T-cell (primary cell): Measurements from ENCODE around the gene PRIM1. TPM values are rescaled to one million over a fixed set of nuclear protein-coding genes. Genes with fewer than 3 reads are reported as not detected.

Experiments
- ATAC-seq, 4 experiments: fragments of 200-7000 bp in 3 of 4; fragments of 150-1000 bp in 1 of 4; cut with Tn5 transposase; replicated peaks in 1 of 4; 1 replicate in 3 of 4; 2 replicates in 1 of 4; pipeline ENCODE4 v1.10.0; 2021; ENCODE audit warnings: moderate library complexity in 3 of 4, mild to moderate bottlenecking in 2 of 4, moderate number of reproducible peaks in 1 of 4
- CTCF ChIA-PET, 2 donors: fragments of 300-600 bp; sonication (Branson Sonifier 250); formaldehyde crosslinking; loops; one replicate each; lab custom pipeline; 2022; ENCODE audit warnings: antibody characterized with exemption in 2 of 2; lab: Charles Lee
- POLR2A ChIA-PET, 2 donors: fragments of 300-600 bp; sonication (Branson Sonifier 250); formaldehyde crosslinking; loops; one replicate each; lab custom pipeline; 2022; ENCODE audit warnings: antibody characterized with exemption in 2 of 2; lab: Charles Lee
- DNase-seq, 35 experiments: peaks; one replicate each; pipeline versions ENCODE4 v3.0.0 to v3.0.0-alpha.2; 2013 to 2023
- H3K27ac ChIP-seq: one replicate; pipeline ENCODE4 v1.5.1; 2013; ENCODE audit warnings: low read length
- H3K27me3 ChIP-seq, 2 experiments: replicated peaks in 1 of 2; 1 replicate in 1 of 2; 2 replicates in 1 of 2; pipeline versions ENCODE4 v1.6.1 to v1.7.0; 2013; ENCODE audit warnings: low read length in 1 of 2, mixed read lengths in 1 of 2; ENCODE audit not compliant: control insufficient read depth in 2 of 2, insufficient read depth in 2 of 2; ENCODE audit errors: extremely low read depth in 1 of 2
- H3K36me3 ChIP-seq, 2 donors: 1 replicate in 1 of 2; 2 replicates in 1 of 2; pipeline versions ENCODE4 v1.6.1 to v1.7.0; 2013; ENCODE audit warnings: low read length in 1 of 2; ENCODE audit not compliant: control insufficient read depth in 2 of 2, insufficient read depth in 1 of 2; ENCODE audit errors: extremely low read depth in 1 of 2
- H3K4me1 ChIP-seq, 2 experiments: 1 replicate in 1 of 2; 2 replicates in 1 of 2; pipeline versions ENCODE4 v1.6.1 to v1.7.0; 2013; ENCODE audit warnings: low read length in 2 of 2, mixed read lengths in 1 of 2; ENCODE audit not compliant: insufficient read depth in 2 of 2, control insufficient read depth in 1 of 2; ENCODE audit errors: extremely low read depth in 1 of 2
- H3K4me3 ChIP-seq, 2 donors: 1 replicate in 1 of 2; 2 replicates in 1 of 2; pipeline versions ENCODE4 v1.5.1 to v1.7.0; 2013; ENCODE audit warnings: mild to moderate bottlenecking in 2 of 2, low read length in 1 of 2, moderate library complexity in 1 of 2; ENCODE audit not compliant: control insufficient read depth in 1 of 2; ENCODE audit errors: extremely low read depth in 1 of 2
- H3K9me3 ChIP-seq: 2 replicates; pipeline ENCODE4 v1.7.0; 2013
- H3K27ac Mint-ChIP-seq, 2 donors: one replicate each; pipeline ENCODE4 v1.8.0; 2020 to 2021; ENCODE audit warnings: mild to moderate bottlenecking in 2 of 2, mixed read lengths in 2 of 2
- H3K27me3 Mint-ChIP-seq, 2 donors: one replicate each; pipeline ENCODE4 v1.8.0; 2021 to 2022; ENCODE audit warnings: mixed read lengths in 2 of 2
- H3K36me3 Mint-ChIP-seq: one replicate; pipeline ENCODE4 v1.8.0; 2021; ENCODE audit warnings: mixed read lengths
- H3K4me1 Mint-ChIP-seq, 3 donors: one replicate each; pipeline ENCODE4 v1.8.0; 2020 to 2022; ENCODE audit warnings: mixed read lengths in 3 of 3, mild to moderate bottlenecking in 1 of 3
- H3K4me3 Mint-ChIP-seq, 3 donors: one replicate each; pipeline ENCODE4 v1.8.0; 2020 to 2022; ENCODE audit warnings: mild to moderate bottlenecking in 3 of 3, mixed read lengths in 3 of 3, moderate library complexity in 3 of 3
- H3K9me3 Mint-ChIP-seq, 3 donors: one replicate each; pipeline ENCODE4 v1.8.0; 2020 to 2022; ENCODE audit warnings: mixed read lengths in 3 of 3
- WGBS: methylation state at CpG from one replicate; pipeline ENCODE4 v1.1.5; 2013; ENCODE audit warnings: missing lambda C conversion rate; ENCODE audit not compliant: insufficient coverage; 5-methylcytosine and 5-hydroxymethylcytosine counted together
- total RNA-seq, 35 experiments: library from RNA in 6 of 35; stranded (reverse) in 6 of 35; fragments of 120-200 nt in 1 of 35; gene quantifications; one replicate each; pipeline versions ENCODE4 v1.2.1 to v1.2.4 and lab custom pipeline; 2013 to 2026

PRIM1 gene
- total RNA-seq, 5 donors from 2014 or later (not counting 1 experiment from before 2014, with no cell fraction given), result 17.3 to 25.2 (median 22.2) TPM

DNA sequence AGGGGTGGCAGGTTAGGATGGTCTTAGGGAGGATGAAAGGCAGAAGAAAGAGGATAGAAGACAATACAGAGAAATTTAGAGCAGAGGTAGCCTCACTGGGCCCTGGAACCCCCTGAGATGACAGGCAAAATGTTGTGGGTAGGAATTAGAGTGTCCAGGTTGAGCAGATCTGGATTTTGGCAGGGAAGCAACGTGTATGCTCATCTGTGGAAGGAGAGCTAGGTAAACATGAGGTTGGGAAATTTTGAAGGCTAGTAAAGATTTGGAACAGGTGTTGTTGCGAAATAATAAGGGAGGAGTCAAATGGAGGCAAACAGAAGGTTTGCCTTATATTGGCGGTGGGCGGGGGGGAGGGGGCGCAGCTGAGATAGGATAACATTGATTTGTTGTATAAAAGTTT, 16.3 kb upstream of the PRIM1 start:
- Mint-ChIP-seq H3K27me3 (no peaks in the 10 kb centered on the region), H3K27ac (no peak overlapping the region), H3K9me3 (no peaks in the 10 kb centered on the region), H3K36me3 (no peaks in the 10 kb centered on the region), H3K4me1 (peaks cover 0 to 2% (median 0%) of the 10 kb centered on the region in 3 donors), H3K4me3 (no peak overlapping the region)
- no peak overlapping the region for H3K4me3 ChIP-seq
- POLR2A ChIA-PET, result interaction anchor here in 1 of 2 donors (0.5 kb wide), 1 partner anchor 9 kb away, joined by 5 read pairs; no protein-coding TSS in a partner anchor
- H3K9me3 ChIP-seq, result no peaks in the 10 kb centered on the region
- no peaks in the 10 kb centered on the region for H3K36me3 ChIP-seq
- no peaks in the 10 kb centered on the region for H3K4me1 ChIP-seq
- no peak overlapping the region for H3K27ac ChIP-seq
- DNase-seq (no peak), ATAC-seq (no peak)
- WGBS, result 93% methylated on average over 5 of the region's 5 CpGs
- no peaks in the 10 kb centered on the region for H3K27me3 ChIP-seq
- CTCF ChIA-PET, result interaction anchor here in 1 of 2 donors (0.6 kb wide), 1 partner anchor 243 kb away, joined by 3 read pairs; no protein-coding TSS in a partner anchor

DNA sequence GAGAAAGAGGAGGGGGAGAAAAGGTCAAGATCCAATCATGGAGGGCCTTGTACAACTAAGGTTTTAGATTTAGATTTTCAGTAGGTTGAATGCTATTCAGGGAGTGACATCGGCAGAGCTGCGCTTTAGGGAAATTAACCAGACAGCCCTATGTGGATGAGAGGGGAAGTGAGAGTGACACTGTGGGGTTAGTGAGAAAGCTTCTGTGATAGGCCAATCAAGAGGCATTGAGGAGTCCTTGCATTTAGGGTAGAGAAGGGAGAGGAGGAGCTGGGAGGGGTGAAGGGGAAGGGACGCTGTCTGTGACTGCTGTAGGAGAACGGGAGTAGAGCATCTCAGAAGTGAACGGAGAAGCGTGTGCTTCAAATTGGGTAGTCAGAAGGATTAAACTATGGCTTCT, 14.4 kb upstream of the PRIM1 start:
- Mint-ChIP-seq H3K36me3 (no peaks in the 10 kb centered on the region), H3K4me1 (peaks cover 0 to 2% (median 0%) of the 10 kb centered on the region in 3 donors), H3K27ac (no peak overlapping the region), H3K9me3 (no peaks in the 10 kb centered on the region), H3K4me3 (no peak overlapping the region), H3K27me3 (peaks cover 0 to 3% of the 10 kb centered on the region in 2 donors)
- ChIA-PET POLR2A (no interaction called here), CTCF (interaction anchor here in 1 of 2 donors (1.0 kb wide), 1 partner anchor 303 kb away, joined by 3 read pairs; no protein-coding TSS in a partner anchor)
- no peak for DNase-seq
- no peaks in the 10 kb centered on the region for H3K9me3 ChIP-seq
- H3K36me3 ChIP-seq, result no peaks in the 10 kb centered on the region
- 88% methylated on average over 6 of the region's 6 CpGs for WGBS
- no peak overlapping the region for H3K4me3 ChIP-seq
- H3K27ac ChIP-seq, result no peak overlapping the region
- H3K4me1 ChIP-seq, result no peaks in the 10 kb centered on the region
- ATAC-seq, result no peak
- H3K27me3 ChIP-seq, result no peaks in the 10 kb centered on the region

DNA sequence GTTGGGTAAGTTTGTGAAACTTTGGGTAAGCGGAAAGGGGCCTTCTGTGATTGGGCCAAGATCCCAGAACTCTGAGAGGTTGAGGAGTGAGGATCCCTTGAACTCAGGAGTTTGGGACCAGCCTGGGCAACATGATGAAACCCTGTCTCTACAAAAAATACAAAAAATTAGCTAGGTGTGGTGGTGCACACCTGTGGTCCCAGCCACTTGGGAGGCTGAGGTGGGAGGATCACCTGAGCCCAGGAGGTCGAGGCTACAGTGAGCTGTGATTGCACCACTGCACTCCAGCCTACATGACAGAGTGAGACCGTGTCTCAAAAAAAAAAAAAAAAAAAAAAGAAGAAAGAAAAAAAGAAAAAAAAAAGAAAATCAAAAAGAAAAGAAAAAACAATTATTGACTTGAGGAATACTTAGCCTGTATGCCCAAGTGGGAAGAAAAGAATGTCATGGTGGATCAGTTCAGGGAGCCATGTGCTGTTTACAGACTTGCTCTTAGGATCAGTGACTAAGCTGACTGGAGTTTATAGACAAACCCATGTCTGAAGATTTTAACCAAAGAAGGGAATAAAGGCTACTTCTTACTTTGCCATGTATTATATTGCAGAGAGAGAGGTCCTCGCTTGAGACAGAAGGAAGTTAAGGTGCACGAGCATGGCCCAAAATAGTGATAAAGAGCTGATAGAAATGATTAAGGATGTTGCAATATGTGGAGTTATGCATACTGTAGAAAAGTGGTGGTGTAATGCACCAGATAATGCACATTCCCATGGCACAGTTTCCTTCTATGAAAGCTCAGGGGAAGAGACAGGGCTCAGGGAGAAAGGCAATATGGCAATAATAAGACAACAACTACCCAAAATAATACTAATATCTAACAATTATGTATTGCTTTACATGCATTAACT, 11.9 kb upstream of the PRIM1 start:
- peaks cover 0 to 2% (median 0%) of the 10 kb centered on the region in 3 donors for H3K4me1 Mint-ChIP-seq
- Histone ChIP-seq H3K4me1 (no peaks in the 10 kb centered on the region), H3K36me3 (no peaks in the 10 kb centered on the region), H3K4me3 (no peak overlapping the region), H3K9me3 (no peaks in the 10 kb centered on the region), H3K27ac (no peak overlapping the region), H3K27me3 (peaks cover 0 to 4% of the 10 kb centered on the region in 2 experiments)
- H3K9me3 Mint-ChIP-seq, result no peaks in the 10 kb centered on the region
- WGBS, result 83% methylated on average over 3 of the region's 5 CpGs
- ATAC-seq, result no peak
- no peak overlapping the region for H3K4me3 Mint-ChIP-seq
- POLR2A ChIA-PET, result interaction anchor here (0.6 to 0.7 kb wide), 2 partner anchors 327 to 1118 kb away, joined by 4 read pairs; no protein-coding TSS in a partner anchor
- no peak for DNase-seq
- peaks cover 0 to 3% of the 10 kb centered on the region in 2 donors for H3K27me3 Mint-ChIP-seq
- no peaks in the 10 kb centered on the region for H3K36me3 Mint-ChIP-seq
- no peak overlapping the region for H3K27ac Mint-ChIP-seq
- CTCF ChIA-PET, result interaction anchor here in 1 of 2 donors (0.7 kb wide), 1 partner anchor 39 kb away, joined by 6 read pairs; no protein-coding TSS in a partner anchor

DNA sequence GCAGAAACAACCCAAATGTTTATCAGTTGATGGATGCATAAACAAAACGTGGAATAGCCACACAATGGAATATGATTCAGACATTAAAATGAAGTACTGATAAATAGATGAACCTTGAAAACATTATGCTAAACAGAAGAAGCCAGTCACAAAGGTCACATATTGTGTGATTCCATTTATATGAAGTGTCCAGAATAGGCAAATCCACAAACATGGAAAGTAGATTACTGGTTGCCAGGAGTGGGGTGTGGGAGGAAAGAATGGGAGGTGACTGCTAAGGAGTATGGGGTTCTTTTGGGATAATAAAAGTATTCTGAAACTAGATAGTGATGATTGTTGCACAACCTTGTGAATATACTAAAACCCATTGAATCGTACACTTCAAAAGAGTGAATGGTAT, 9.7 kb upstream of the PRIM1 start:
- H3K27ac ChIP-seq, result no peak overlapping the region
- H3K9me3 Mint-ChIP-seq, result peaks cover 0 to 2% (median 0%) of the 10 kb centered on the region in 3 donors
- no peak overlapping the region for H3K4me3 Mint-ChIP-seq
- ATAC-seq (no peak), DNase-seq (no peak)
- H3K36me3 ChIP-seq, result no peaks in the 10 kb centered on the region
- ChIA-PET POLR2A (interaction anchor here in 1 of 2 donors (0.6 kb wide), 1 partner anchor 235 kb away, joined by 5 read pairs; no protein-coding TSS in a partner anchor), CTCF (no interaction called here)
- H3K4me1 ChIP-seq, result peaks cover 0 to 4% of the 10 kb centered on the region in 2 experiments
- H3K4me3 ChIP-seq, result no peak overlapping the region
- no peak overlapping the region for H3K27ac Mint-ChIP-seq
- peaks cover 0 to 6% (median 0%) of the 10 kb centered on the region in 3 donors for H3K4me1 Mint-ChIP-seq
- H3K27me3 Mint-ChIP-seq, result peaks cover 0 to 3% of the 10 kb centered on the region in 2 donors
- H3K27me3 ChIP-seq, result peaks cover 0 to 4% of the 10 kb centered on the region in 2 experiments
- no peaks in the 10 kb centered on the region for H3K36me3 Mint-ChIP-seq
- no CpG with 5 or more reads among the region's 2 CpGs for WGBS
- H3K9me3 ChIP-seq, result no peaks in the 10 kb centered on the region

DNA sequence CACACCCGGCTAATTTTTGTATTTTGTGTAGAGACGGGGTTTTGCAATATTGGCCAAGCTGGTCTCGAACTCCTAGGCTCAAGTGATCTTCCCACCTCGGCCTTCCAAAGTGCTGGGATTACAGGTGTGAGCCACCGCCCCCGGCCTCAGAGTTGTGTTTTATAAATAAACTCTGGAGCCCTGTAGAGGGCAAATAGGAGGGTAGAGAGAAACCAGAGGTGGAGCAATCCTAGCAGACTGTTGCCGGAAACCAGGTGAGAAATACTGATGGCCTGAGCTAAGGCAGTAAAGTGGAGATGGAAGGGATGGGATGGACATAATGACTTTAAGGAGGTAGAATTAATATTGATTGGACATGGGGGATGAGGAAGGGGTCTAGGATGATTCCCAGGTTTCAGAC, 8.3 kb upstream of the PRIM1 start:
- ATAC-seq, result no peak
- Mint-ChIP-seq H3K27me3 (peaks cover 0 to 3% of the 10 kb centered on the region in 2 donors), H3K9me3 (peaks cover 0 to 2% (median 0%) of the 10 kb centered on the region in 3 donors), H3K4me1 (peaks cover 0 to 5% (median 0%) of the 10 kb centered on the region in 3 donors), H3K27ac (no peak overlapping the region), H3K36me3 (no peaks in the 10 kb centered on the region), H3K4me3 (no peak overlapping the region)
- WGBS, result 0% methylated on average over 1 of the region's 7 CpGs
- no peak overlapping the region for H3K4me3 ChIP-seq
- no peak overlapping the region for H3K27ac ChIP-seq
- peaks cover 0 to 4% of the 10 kb centered on the region in 2 experiments for H3K4me1 ChIP-seq
- peaks cover 0 to 4% of the 10 kb centered on the region in 2 experiments for H3K27me3 ChIP-seq
- no peaks in the 10 kb centered on the region for H3K36me3 ChIP-seq
- CTCF ChIA-PET, result no interaction called here
- H3K9me3 ChIP-seq, result no peaks in the 10 kb centered on the region
- POLR2A ChIA-PET, result no interaction called here
- DNase-seq, result no peak

DNA sequence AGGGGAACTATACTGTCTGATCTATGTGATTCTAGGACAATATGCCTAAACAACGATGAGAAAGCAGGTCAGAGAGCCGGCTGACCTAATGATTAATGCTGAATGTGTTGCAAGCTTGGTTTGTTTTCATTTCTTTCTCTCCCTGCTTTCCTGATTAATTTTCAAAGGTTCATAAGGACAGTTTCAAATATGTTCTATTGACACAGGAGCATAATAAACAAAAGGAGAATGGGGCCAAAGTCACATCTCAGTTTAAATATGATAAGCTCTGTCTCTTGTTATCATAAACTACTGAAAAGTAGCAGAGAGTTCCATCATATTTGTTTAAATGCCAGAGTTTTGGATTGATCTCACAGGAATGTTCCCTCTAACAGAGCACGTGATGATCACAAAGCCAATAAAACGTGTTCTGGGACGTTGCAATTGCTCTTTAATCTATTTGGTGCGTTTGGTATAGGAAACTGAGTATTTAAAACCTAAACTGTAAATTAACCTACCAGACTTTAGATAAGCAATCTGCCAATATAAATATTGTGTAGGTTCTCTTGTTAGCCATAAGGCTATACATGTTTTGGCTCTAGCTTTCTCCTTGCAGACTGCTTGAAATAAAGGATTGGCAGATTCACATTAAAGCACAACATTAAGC, 7.3 kb upstream of the PRIM1 start:
- peaks cover 0 to 4% of the 10 kb centered on the region in 2 experiments for H3K27me3 ChIP-seq
- no CpG with 5 or more reads among the region's 6 CpGs for WGBS
- H3K4me3 Mint-ChIP-seq, result no peak overlapping the region
- no peaks in the 10 kb centered on the region for H3K36me3 Mint-ChIP-seq
- no peaks in the 10 kb centered on the region for H3K36me3 ChIP-seq
- H3K4me3 ChIP-seq, result no peak overlapping the region
- ATAC-seq, result no peak
- H3K27ac Mint-ChIP-seq, result no peak overlapping the region
- no peak for DNase-seq
- H3K9me3 Mint-ChIP-seq, result peaks cover 0 to 2% (median 0%) of the 10 kb centered on the region in 3 donors
- H3K27ac ChIP-seq, result no peak overlapping the region
- H3K4me1 ChIP-seq, result peaks cover 0 to 4% of the 10 kb centered on the region in 2 experiments
- POLR2A ChIA-PET, result no interaction called here
- CTCF ChIA-PET, result interaction anchor here in 1 of 2 donors (0.6 to 1.3 kb wide), 5 partner anchors 23 to 242 kb away, joined by 3 to 4 read pairs (median 4); no protein-coding TSS in a partner anchor
- H3K4me1 Mint-ChIP-seq, result peaks cover 0 to 5% (median 0%) of the 10 kb centered on the region in 3 donors
- peaks cover 0 to 3% of the 10 kb centered on the region in 2 donors for H3K27me3 Mint-ChIP-seq
- no peaks in the 10 kb centered on the region for H3K9me3 ChIP-seq
